HepG2 (cell line): ENCODE data around the gene ADM. TPM values are rescaled to one million over a fixed set of nuclear protein-coding genes. Genes with fewer than 3 reads are reported as not detected.

Source experiments
- ERF ChIP-seq: IDR thresholded peaks from 2 replicates; pipeline ENCODE4 v1.6.1; 2018; ENCODE audit warnings: missing biosample characterization, missing genetic modification reagents
- GABPA ChIP-seq, 2 experiments: IDR thresholded peaks; 2 replicates each; pipeline ENCODE4 v1.6.1; 2011 to 2016; ENCODE audit warnings: low read depth in 2 of 2, low read length in 1 of 2, missing biosample characterization in 1 of 2, missing genetic modification characterization in 1 of 2
- KLF11 ChIP-seq: IDR thresholded peaks from 2 replicates; pipeline ENCODE4 v1.6.1; 2016; ENCODE audit warnings: missing compliant biosample characterization
- PHF20 ChIP-seq: sonication (generic); formaldehyde crosslinking; IDR thresholded peaks from 2 replicates; pipeline ENCODE4 v1.5.0; 2020; ENCODE audit warnings: mild to moderate bottlenecking, missing genetic modification reagents
- RFXANK ChIP-seq: IDR thresholded peaks from 2 replicates; pipeline ENCODE4 v1.6.1; 2016
- TCF7L2 ChIP-seq: IDR thresholded peaks from 2 replicates; pipeline ENCODE4 v1.6.1; 2011; ENCODE audit warnings: mild to moderate bottlenecking, low read depth, low read length, moderate library complexity
- TP53 ChIP-seq: sonication (generic); formaldehyde crosslinking; conservative IDR thresholded peaks from 2 replicates; pipeline ENCODE4 v1.4.0; 2020; ENCODE audit warnings: missing genetic modification reagents
- ZC3H13 ChIP-seq: sonication (generic); formaldehyde crosslinking; IDR thresholded peaks from 2 replicates; pipeline ENCODE4 v1.8.1; 2023; ENCODE audit warnings: mild to moderate bottlenecking, missing genetic modification reagents, moderate library complexity
- ZNF382 ChIP-seq: sonication (generic); formaldehyde crosslinking; IDR thresholded peaks from 2 replicates; pipeline ENCODE4 v1.5.0; 2020; ENCODE audit warnings: missing genetic modification reagents, mild to moderate bottlenecking, borderline replicate concordance
- ZNF629 ChIP-seq: sonication (generic); formaldehyde crosslinking; conservative IDR thresholded peaks from 2 replicates; pipeline ENCODE4 v1.5.0; 2020; ENCODE audit warnings: missing genetic modification reagents
- ZNF747 ChIP-seq: sonication (generic); formaldehyde crosslinking; IDR thresholded peaks from 2 replicates; pipeline ENCODE4 v1.8.1; 2023; ENCODE audit warnings: missing genetic modification reagents, mild to moderate bottlenecking, borderline replicate concordance
- ZNF883 ChIP-seq: sonication (generic); formaldehyde crosslinking; IDR thresholded peaks from 2 replicates; pipeline ENCODE4 v1.5.1; 2020; ENCODE audit warnings: mild to moderate bottlenecking, missing genetic modification reagents; ENCODE audit errors: not compliant biosample characterization
- polyA plus RNA-seq, 8 experiments: library from polyadenylated mRNA; depleted of rRNA in 3 of 8; stranded (reverse) in 7 of 8; unstranded in 1 of 8; fragments of >200 nt; fragmentation: Illumina TruSeq in 4 of 8; extraction: Trizol in 4 of 8; gene quantifications; 2 replicates each; pipeline versions ENCODE4 v1.2.1 to v1.2.3, GENCODE V29; 2011 to 2016; ENCODE audit warnings: low read depth in 4 of 8, missing spikeins in 1 of 8, mixed read lengths in 1 of 8; ENCODE audit not compliant: insufficient read depth in 1 of 8
- total RNA-seq, 5 experiments: library from RNA; depleted of rRNA; stranded (reverse); fragments of >200 nt; fragmentation: Illumina TruSeq; extraction: Trizol; gene quantifications; 2 replicates each; pipeline ENCODE4 v1.2.3, GENCODE V29; 2016; ENCODE audit warnings: low read depth in 1 of 5
- TF ChIP-seq, protein P1 (sequence below): sonication (generic); formaldehyde crosslinking; IDR thresholded peaks from 2 replicates; pipeline ENCODE4 v1.4.0; 2020; ENCODE audit warnings: missing genetic modification reagents
- TF ChIP-seq, protein P2 (sequence below): sonication (generic); formaldehyde crosslinking; IDR thresholded peaks from 2 replicates; pipeline ENCODE4 v1.5.1; 2020; ENCODE audit warnings: missing genetic modification reagents, mild to moderate bottlenecking, borderline replicate concordance
- TF ChIP-seq, protein P3 (sequence below): sonication (generic); formaldehyde crosslinking; IDR thresholded peaks from 2 replicates; pipeline ENCODE4 v1.5.0; 2020; ENCODE audit warnings: mild to moderate bottlenecking, missing genetic modification reagents, borderline replicate concordance
- TF ChIP-seq, protein P4 (sequence below): sonication (generic); formaldehyde crosslinking; IDR thresholded peaks from 2 replicates; pipeline ENCODE4 v1.4.0; 2020; ENCODE audit warnings: missing genetic modification reagents

Gene ADM
- total and polyA plus RNA-seq, 2 of the 13 experiments (the other 11 are each of a cell fraction or from before 2014, with no cell fraction given), result 10.7 to 26.1 TPM

DNA sequence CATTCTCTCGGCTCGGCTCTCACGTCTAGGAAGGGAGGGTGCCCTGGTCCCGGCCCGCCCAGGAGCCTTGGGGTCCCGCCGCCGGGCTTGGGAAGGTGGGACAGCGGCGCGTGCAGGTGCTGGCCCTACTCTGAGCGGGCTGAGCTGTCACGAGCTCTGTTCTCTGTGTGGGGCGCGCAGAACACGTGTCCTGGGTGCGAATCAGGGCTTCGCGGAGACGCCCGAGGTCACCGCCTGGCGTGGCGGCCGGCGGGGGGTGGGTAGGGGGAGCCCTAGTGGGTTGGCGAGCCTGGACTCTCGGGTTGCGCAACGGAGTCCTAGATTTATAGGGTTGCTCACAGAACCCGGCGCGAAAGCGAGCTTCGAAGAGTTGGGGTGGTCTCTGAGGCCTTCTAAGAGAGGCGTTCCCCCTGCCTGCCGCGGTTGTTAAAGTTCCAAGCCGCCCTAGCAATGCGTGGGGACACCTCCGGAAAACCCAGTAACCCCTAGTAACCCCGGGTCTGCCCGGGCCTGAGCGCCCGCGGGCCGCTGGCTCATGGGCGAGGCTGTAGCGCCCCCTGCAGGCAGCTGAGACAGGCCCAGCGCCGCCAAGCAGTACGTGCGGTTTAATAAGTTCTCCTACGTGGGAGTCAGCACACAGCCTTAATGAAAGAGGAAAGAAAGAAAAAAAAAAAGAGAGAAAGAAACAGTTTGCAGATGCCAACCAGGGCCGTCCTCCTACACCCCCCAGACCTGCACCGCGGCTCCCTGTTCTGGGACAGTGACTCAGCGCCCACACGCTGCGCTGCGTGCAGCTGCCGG is 2.7 kb downstream of the ADM start (continued):
- TF ChIP-seq TCF7L2 (no peak), ZNF747 (CRISPR knock-in tag) (0 out of 2 replicates have a peak, but pooled peaks have one; percentile 37), ZNF382 (CRISPR knock-in tag) (no peak), RFXANK (CRISPR knock-in tag) (no peak), ZC3H13 (CRISPR knock-in tag) (0 out of 2 replicates have a peak, but pooled peaks have one; percentile 15), GABPA (IDR thresholded peaks at IDR 0.05; ENCODE audit: low read depth, low read length) (no peak), GABPA (CRISPR knock-in tag; IDR thresholded peaks at IDR 0.05; ENCODE audit: low read depth) (no peak), ZNF629 (no peak; the same call in 1 of the 2 replicates), ZNF883 (CRISPR knock-in tag) (no peak), ERF (CRISPR knock-in tag) (peak; percentile 49; the same call in 1 of the 2 replicates), KLF11 (CRISPR knock-in tag) (no peak), PHF20 (CRISPR knock-in tag) (no peak), TP53 (CRISPR knock-in tag) (no peak)
- TF ChIP-seq, protein P1, sequence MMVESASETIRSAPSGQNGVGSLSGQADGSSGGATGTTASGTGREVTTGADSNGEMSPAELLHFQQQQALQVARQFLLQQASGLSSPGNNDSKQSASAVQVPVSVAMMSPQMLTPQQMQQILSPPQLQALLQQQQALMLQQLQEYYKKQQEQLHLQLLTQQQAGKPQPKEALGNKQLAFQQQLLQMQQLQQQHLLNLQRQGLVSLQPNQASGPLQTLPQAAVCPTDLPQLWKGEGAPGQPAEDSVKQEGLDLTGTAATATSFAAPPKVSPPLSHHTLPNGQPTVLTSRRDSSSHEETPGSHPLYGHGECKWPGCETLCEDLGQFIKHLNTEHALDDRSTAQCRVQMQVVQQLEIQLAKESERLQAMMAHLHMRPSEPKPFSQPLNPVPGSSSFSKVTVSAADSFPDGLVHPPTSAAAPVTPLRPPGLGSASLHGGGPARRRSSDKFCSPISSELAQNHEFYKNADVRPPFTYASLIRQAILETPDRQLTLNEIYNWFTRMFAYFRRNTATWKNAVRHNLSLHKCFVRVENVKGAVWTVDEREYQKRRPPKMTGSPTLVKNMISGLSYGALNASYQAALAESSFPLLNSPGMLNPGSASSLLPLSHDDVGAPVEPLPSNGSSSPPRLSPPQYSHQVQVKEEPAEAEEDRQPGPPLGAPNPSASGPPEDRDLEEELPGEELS, result 0 out of 2 replicates have a peak, but pooled peaks have one; percentile 39
- TF ChIP-seq, protein P2, sequence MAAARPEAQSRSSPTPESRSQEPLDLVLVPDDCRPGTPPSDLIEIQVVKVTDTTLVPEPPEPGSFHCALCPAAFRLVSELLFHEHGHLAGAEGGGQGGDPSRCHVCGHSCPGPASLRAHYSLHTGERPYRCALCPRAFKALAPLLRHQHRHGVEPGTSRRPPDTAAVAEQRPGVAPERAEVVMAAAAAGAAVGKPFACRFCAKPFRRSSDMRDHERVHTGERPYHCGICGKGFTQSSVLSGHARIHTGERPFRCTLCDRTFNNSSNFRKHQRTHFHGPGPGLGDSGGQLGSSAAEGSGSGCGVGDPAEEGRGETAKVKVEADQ (CRISPR knock-in tag), result no peak; the same call in 1 of the 2 replicates
- TF ChIP-seq, protein P3, sequence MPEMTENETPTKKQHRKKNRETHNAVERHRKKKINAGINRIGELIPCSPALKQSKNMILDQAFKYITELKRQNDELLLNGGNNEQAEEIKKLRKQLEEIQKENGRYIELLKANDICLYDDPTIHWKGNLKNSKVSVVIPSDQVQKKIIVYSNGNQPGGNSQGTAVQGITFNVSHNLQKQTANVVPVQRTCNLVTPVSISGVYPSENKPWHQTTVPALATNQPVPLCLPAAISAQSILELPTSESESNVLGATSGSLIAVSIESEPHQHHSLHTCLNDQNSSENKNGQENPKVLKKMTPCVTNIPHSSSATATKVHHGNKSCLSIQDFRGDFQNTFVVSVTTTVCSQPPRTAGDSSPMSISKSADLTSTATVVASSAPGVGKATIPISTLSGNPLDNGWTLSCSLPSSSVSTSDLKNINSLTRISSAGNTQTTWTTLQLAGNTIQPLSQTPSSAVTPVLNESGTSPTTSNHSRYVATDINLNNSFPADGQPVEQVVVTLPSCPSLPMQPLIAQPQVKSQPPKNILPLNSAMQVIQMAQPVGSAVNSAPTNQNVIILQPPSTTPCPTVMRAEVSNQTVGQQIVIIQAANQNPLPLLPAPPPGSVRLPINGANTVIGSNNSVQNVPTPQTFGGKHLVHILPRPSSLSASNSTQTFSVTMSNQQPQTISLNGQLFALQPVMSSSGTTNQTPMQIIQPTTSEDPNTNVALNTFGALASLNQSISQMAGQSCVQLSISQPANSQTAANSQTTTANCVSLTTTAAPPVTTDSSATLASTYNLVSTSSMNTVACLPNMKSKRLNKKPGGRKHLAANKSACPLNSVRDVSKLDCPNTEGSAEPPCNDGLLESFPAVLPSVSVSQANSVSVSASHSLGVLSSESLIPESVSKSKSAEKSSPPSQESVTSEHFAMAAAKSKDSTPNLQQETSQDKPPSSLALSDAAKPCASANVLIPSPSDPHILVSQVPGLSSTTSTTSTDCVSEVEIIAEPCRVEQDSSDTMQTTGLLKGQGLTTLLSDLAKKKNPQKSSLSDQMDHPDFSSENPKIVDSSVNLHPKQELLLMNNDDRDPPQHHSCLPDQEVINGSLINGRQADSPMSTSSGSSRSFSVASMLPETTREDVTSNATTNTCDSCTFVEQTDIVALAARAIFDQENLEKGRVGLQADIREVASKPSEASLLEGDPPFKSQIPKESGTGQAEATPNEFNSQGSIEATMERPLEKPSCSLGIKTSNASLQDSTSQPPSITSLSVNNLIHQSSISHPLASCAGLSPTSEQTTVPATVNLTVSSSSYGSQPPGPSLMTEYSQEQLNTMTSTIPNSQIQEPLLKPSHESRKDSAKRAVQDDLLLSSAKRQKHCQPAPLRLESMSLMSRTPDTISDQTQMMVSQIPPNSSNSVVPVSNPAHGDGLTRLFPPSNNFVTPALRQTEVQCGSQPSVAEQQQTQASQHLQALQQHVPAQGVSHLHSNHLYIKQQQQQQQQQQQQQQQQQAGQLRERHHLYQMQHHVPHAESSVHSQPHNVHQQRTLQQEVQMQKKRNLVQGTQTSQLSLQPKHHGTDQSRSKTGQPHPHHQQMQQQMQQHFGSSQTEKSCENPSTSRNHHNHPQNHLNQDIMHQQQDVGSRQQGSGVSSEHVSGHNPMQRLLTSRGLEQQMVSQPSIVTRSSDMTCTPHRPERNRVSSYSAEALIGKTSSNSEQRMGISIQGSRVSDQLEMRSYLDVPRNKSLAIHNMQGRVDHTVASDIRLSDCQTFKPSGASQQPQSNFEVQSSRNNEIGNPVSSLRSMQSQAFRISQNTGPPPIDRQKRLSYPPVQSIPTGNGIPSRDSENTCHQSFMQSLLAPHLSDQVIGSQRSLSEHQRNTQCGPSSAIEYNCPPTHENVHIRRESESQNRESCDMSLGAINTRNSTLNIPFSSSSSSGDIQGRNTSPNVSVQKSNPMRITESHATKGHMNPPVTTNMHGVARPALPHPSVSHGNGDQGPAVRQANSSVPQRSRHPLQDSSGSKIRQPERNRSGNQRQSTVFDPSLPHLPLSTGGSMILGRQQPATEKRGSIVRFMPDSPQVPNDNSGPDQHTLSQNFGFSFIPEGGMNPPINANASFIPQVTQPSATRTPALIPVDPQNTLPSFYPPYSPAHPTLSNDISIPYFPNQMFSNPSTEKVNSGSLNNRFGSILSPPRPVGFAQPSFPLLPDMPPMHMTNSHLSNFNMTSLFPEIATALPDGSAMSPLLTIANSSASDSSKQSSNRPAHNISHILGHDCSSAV (CRISPR knock-in tag), result no peak
- TF ChIP-seq, protein P4, sequence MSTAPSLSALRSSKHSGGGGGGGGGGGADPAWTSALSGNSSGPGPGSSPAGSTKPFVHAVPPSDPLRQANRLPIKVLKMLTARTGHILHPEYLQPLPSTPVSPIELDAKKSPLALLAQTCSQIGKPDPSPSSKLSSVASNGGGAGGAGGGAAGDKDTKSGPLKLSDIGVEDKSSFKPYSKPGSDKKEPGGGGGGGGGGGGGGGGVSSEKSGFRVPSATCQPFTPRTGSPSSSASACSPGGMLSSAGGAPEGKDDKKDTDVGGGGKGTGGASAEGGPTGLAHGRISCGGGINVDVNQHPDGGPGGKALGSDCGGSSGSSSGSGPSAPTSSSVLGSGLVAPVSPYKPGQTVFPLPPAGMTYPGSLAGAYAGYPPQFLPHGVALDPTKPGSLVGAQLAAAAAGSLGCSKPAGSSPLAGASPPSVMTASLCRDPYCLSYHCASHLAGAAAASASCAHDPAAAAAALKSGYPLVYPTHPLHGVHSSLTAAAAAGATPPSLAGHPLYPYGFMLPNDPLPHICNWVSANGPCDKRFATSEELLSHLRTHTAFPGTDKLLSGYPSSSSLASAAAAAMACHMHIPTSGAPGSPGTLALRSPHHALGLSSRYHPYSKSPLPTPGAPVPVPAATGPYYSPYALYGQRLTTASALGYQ (CRISPR knock-in tag), result no peak; the same call in 1 of the 2 replicates
